OCI-LY3 (cell line): ENCODE results near the gene SLC25A42.
A peak's percentile ranks its signal among the peaks of the same experiment; 100 is the strongest.

Experiments
- H2AFZ ChIP-seq: fragments of 200-600, 300-600 bp; shearing (Covaris generic); 2 replicates; pipeline ENCODE4 v1.6.0; 2014; ENCODE audit warnings: antibody characterized with exemption, low read depth, low read length
- H3K27ac ChIP-seq: fragments of 200-600, 300-600 bp; sonication (generic); 2 replicates; pipeline ENCODE4 v1.5.1; 2014; ENCODE audit warnings: mild to moderate bottlenecking, low read length, moderate library complexity, mixed read lengths
- H3K27me3 ChIP-seq: fragments of 200-600, 300-600 bp; sonication (generic); 2 replicates; pipeline ENCODE4 v1.6.1; 2014; ENCODE audit warnings: low read depth, low read length, mixed read lengths
- H3K36me3 ChIP-seq: fragments of 200-600, 300-600 bp; sonication (generic); replicated peaks from 2 replicates; pipeline ENCODE3; 2014; ENCODE audit warnings: low read depth, low read length, mixed read lengths
- H3K4me1 ChIP-seq: fragments of 300-600, 200-600 bp; sonication (generic); 2 replicates; pipeline ENCODE4 v1.6.1; 2014; ENCODE audit warnings: low read length, mixed read lengths
- H3K4me2 ChIP-seq: fragments of 200-600, 300-600 bp; sonication (generic); 2 replicates; pipeline ENCODE4 v1.6.1; 2014; ENCODE audit warnings: low read length, mixed read lengths
- H3K4me3 ChIP-seq: fragments of 300-600, 200-600 bp; sonication (generic); 2 replicates; pipeline ENCODE4 v1.5.1; 2014; ENCODE audit warnings: antibody characterized with exemption, mild to moderate bottlenecking, low read length, moderate library complexity
- H3K79me2 ChIP-seq: fragments of 300-600, 200-600 bp; shearing (Covaris generic); 2 replicates; pipeline ENCODE4 v1.6.1; 2014; ENCODE audit warnings: mild to moderate bottlenecking, low read length, mixed read lengths
- H3K9ac ChIP-seq: fragments of 300-600, 200-600 bp; shearing (Covaris generic); 2 replicates; pipeline ENCODE4 v1.6.0; 2014; ENCODE audit warnings: mild to moderate bottlenecking, low read length, moderate library complexity
- H3K9me3 ChIP-seq: fragments of 200-600, 300-600 bp; shearing (Covaris generic); 2 replicates; pipeline ENCODE4 v1.6.1; 2014; ENCODE audit warnings: low read length, mixed read lengths; ENCODE audit not compliant: insufficient read depth
- H4K20me1 ChIP-seq: fragments of 200-600, 300-600 bp; sonication (generic); 2 replicates; pipeline ENCODE4 v1.6.1; 2016; ENCODE audit warnings: low read length, mixed read lengths; ENCODE audit not compliant: insufficient read depth
- CTCF ChIP-seq: fragments of 200-600, 300-600 bp; sonication (generic); IDR thresholded peaks from 2 replicates; pipeline ENCODE4 v1.5.1; 2014; ENCODE audit warnings: antibody characterized with exemption, low read length, low read depth
- EZH2phosphoT487 ChIP-seq: fragments of 200-600 bp; shearing (Covaris generic); IDR thresholded peaks from 2 replicates; pipeline ENCODE4 v1.6.1; 2018; ENCODE audit warnings: antibody characterized with exemption, mixed run types, low read depth

Gene SLC25A42

GRCh38 chr19:19142347-19142746 is 78.6 kb downstream of the SLC25A42 start:
- H3K9ac ChIP-seq = no peak overlapping the region
- no peak for TF ChIP-seq CTCF
- TF ChIP-seq EZH2phosphoT487 = no peak
- no peaks in the 10 kb centered on the region for H4K20me1 ChIP-seq
- H2AFZ ChIP-seq = no peak overlapping the region
- no peak overlapping the region for H3K4me2 ChIP-seq
- peaks cover 2% of the 10 kb centered on the region for H3K36me3 ChIP-seq
- no peaks in the 10 kb centered on the region for H3K9me3 ChIP-seq
- no peak overlapping the region for H3K27ac ChIP-seq
- peaks cover 29% of the 10 kb centered on the region for H3K4me1 ChIP-seq
- H3K4me3 ChIP-seq = no peak overlapping the region
- peaks cover 8% of the 10 kb centered on the region for H3K79me2 ChIP-seq
- H3K27me3 ChIP-seq = no peaks in the 10 kb centered on the region

- Histone ChIP-seq H3K9ac (no peak overlapping the region), H3K36me3 (peaks cover 3% of the 10 kb centered on the region), H3K9me3 (no peaks in the 10 kb centered on the region), H3K27me3 (no peaks in the 10 kb centered on the region), H4K20me1 (no peaks in the 10 kb centered on the region), H3K27ac (no peak overlapping the region), H3K79me2 (no peaks in the 10 kb centered on the region), H3K4me2 (no peak overlapping the region), H3K4me3 (no peak overlapping the region), H2AFZ (no peak overlapping the region), H3K4me1 (peaks cover 22% of the 10 kb centered on the region)
- TF ChIP-seq CTCF (no peak), EZH2phosphoT487 (no peak)
Measured at GRCh38 chr19:19145281-19145680, 81.5 kb downstream of the SLC25A42 start.

- H3K9ac ChIP-seq = no peak overlapping the region; the same call in 1 of the 2 replicates
- no peak for TF ChIP-seq EZH2phosphoT487
- TF ChIP-seq CTCF = peak; percentile 91
- no peaks in the 10 kb centered on the region for H4K20me1 ChIP-seq
- H3K4me2 ChIP-seq = peak overlapping the region; percentile 31
- H3K4me1 ChIP-seq = peaks cover 28% of the 10 kb centered on the region
- H2AFZ ChIP-seq = peak overlapping the region; percentile 20; the same call in 1 of the 2 replicates
- H3K36me3 ChIP-seq = peaks cover 3% of the 10 kb centered on the region
- no peak overlapping the region for H3K4me3 ChIP-seq
- no peaks in the 10 kb centered on the region for H3K27me3 ChIP-seq
- H3K27ac ChIP-seq = no peak overlapping the region
- no peaks in the 10 kb centered on the region for H3K79me2 ChIP-seq
- H3K9me3 ChIP-seq = no peaks in the 10 kb centered on the region
Measured at GRCh38 chr19:19145684-19146608, 82.2 kb downstream of the SLC25A42 start.

- H2AFZ ChIP-seq = no peak overlapping the region
- no peaks in the 10 kb centered on the region for H3K79me2 ChIP-seq
- no peaks in the 10 kb centered on the region for H3K9me3 ChIP-seq
- H3K4me2 ChIP-seq = no peak overlapping the region
- no peak overlapping the region for H3K27ac ChIP-seq
- TF ChIP-seq CTCF (no peak), EZH2phosphoT487 (no peak)
- H4K20me1 ChIP-seq = no peaks in the 10 kb centered on the region
- peaks cover 3% of the 10 kb centered on the region for H3K36me3 ChIP-seq
- H3K4me1 ChIP-seq = peaks cover 37% of the 10 kb centered on the region
- no peaks in the 10 kb centered on the region for H3K27me3 ChIP-seq
- H3K9ac ChIP-seq = no peak overlapping the region
- H3K4me3 ChIP-seq = no peak overlapping the region
Measured at GRCh38 chr19:19146865-19147264, 83.1 kb downstream of the SLC25A42 start.
